SJCRH30 (cell line): ENCODE results near the gene RNF32. TPM values are rescaled to one million over a fixed set of nuclear protein-coding genes. Genes with fewer than 3 reads are reported as not detected.
"Not testable (repeated sequence)": the region's sequence is repeated elsewhere in the genome, so short reads cannot be mapped to it uniquely, and the experiment has no call there.

Experiments
- DNase-seq, 2 experiments: peaks; one replicate each; pipeline ENCODE4 v3.0.0-alpha.2; 2015 to 2020
- H3K27ac ChIP-seq: fragments of 250-450 bp; sonication (Bioruptor Pico); 2 replicates; pipeline ENCODE4 v1.5.1; 2020; ENCODE audit warnings: mild to moderate bottlenecking, moderate library complexity
- H3K27me3 ChIP-seq: fragments of 250-450 bp; sonication (Bioruptor Pico); 2 replicates; pipeline ENCODE4 v1.5.1; 2020; ENCODE audit warnings: mild to moderate bottlenecking, moderate library complexity
- H3K36me3 ChIP-seq: fragments of 250-450 bp; sonication (Bioruptor Pico); 2 replicates; pipeline ENCODE4 v1.5.1; 2020; ENCODE audit warnings: mild to moderate bottlenecking, moderate library complexity
- H3K4me1 ChIP-seq: fragments of 250-450 bp; sonication (Bioruptor Pico); 2 replicates; pipeline ENCODE4 v1.5.1; 2020; ENCODE audit warnings: mild to moderate bottlenecking, moderate library complexity
- H3K4me3 ChIP-seq: fragments of 250-450 bp; sonication (Bioruptor Pico); 2 replicates; pipeline ENCODE4 v1.5.1; 2020; ENCODE audit warnings: mild to moderate bottlenecking, moderate library complexity
- H3K9me3 ChIP-seq: fragments of 250-450 bp; sonication (Bioruptor Pico); replicated peaks from 2 replicates; pipeline ENCODE4 v1.5.1; 2020; ENCODE audit warnings: mild to moderate bottlenecking, moderate library complexity
- total RNA-seq: library from RNA; depleted of rRNA; stranded (reverse); fragments of >200 nt; shearing (Covaris generic); gene quantifications from 2 replicates; pipeline ENCODE4 v1.2.3, GENCODE V29; 2014

The RNF32 gene
- total RNA-seq, 1 experiment from 2014 or later: 0.97 TPM

DNA sequence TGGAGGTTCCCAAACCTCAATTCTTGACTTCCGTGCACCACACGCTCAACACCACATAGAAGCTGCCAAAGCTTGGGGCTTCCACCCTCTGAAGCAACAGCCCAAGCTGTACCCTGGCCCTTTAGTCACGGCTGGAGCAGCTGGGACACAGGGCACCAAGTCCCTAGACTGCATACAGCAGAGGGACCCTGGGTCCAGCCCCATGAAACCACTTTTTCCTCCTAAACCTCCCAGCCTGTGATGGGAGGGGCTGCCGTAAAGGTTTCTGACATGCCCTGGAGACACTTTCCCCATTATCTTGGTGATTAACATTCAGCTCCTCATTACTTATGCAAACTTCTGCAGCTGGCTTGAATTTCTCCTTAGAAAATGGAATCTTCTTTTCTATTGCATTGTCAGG lies 57.9 kb downstream of the RNF32 start:
- not testable (repeated sequence) for H3K9me3 ChIP-seq, H3K36me3 ChIP-seq, H3K27me3 ChIP-seq, H3K4me1 ChIP-seq, H3K27ac ChIP-seq, H3K4me3 ChIP-seq, DNase-seq

DNA sequence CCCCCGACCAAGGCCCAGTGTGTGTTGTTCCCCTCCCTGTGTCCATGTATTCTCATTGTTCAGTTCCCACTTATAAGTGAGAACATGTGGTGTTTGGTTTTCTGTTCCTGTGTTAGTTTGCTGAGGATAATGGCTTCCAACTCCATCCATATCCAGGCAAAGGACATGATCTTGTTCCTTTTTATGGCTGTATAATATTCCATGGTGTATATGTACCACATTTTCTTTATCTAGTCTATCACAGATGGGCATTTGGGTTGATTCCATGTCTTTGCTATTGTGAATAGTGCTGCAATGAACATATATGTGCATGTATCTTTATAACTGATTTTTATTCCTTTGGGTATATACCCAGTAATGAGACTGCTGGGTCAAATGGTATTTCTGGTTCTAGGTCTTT lies 61.2 kb downstream of the RNF32 start:
- H3K27ac ChIP-seq, H3K36me3 ChIP-seq, H3K4me1 ChIP-seq, H3K27me3 ChIP-seq, DNase-seq, H3K4me3 ChIP-seq, H3K9me3 ChIP-seq: not testable (repeated sequence)

DNA sequence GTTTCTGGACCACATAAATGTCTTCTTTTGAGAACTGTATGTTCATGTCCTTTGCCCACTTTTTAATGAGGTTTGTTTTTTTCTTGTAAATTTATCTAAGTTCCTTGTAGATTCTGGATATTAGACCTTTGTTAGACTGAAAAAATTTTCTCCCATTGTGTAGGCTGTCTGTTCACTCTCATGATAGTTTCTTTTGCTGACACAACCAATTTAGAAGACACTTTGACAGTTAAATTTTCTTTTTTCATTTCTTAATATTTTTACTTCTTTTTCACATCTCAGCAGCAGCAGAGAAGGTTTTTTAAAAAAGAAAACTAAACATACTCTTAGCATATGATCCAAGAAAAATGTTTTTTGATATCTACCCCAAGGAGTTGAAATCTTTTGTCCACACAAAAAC lies 61.8 kb downstream of the RNF32 start:
- H3K4me3 ChIP-seq: no peak overlapping the region

DNA sequence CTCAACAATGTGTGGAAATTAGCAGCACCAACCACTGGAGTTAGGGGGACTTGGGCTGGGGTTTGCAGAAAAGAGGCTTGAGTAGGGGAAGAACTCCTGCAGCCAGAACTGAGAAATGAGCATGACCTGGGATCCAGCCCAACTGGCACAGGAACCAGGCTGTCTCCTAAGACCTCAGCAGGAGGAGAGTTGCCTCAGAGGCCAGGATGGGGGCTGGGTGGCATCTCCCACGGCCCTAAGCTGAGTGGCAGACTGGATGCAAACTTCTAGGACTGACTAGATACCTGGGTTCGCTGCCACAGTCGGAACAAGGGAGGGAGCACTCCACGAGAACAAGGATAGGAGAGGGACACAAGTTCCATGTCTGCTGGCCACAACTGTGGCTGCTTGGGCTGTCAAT lies 62.6 kb downstream of the RNF32 start:
- Histone ChIP-seq H3K36me3 (no peaks in the 10 kb centered on the region), H3K9me3 (no peaks in the 10 kb centered on the region; the same call in 1 of the 2 replicates), H3K27ac (no peak overlapping the region), H3K27me3 (no peaks in the 10 kb centered on the region), H3K4me1 (no peaks in the 10 kb centered on the region), H3K4me3 (no peak overlapping the region)
- DNase-seq: no peak

More for the DNA sequence above, 61.8 kb downstream of the RNF32 start:
- Histone ChIP-seq H3K27me3 (no peaks in the 10 kb centered on the region), H3K27ac (no peak overlapping the region), H3K36me3 (no peaks in the 10 kb centered on the region), H3K4me1 (no peaks in the 10 kb centered on the region), H3K9me3 (no peaks in the 10 kb centered on the region; the same call in none of the 2 replicates)
- no peak for DNase-seq

DNA sequence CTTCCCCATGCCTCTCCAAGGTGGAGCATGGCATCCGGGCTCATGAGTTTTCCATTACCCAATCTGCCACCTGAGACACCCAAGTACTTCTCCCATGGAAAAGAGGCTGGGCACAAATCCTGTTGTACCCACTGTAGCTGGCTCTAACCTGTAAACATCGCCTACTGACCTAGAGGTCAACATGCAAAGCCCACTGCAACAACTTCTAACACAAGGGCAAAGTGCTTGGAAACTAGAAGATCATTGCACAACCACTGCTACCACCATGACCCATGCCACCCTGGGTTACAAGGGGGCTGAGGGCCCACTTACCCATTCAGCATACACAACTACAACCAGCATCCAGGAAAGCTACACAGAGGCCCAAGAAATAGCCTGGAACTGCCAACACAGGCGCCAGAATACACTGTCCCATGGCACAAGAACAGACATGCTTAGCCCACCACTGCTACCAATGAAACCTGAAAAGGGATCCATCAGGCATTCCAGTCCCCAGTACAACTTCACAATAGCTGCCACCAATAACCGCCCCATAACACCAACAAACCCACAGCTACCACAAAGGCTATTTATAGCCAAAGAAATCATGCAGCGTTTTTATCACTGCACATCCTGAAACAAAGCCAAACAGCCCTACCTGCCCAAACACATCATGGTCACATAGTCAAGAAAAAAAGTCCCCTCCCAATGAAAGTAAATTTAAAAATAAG lies 63.4 kb downstream of the RNF32 start:
- Histone ChIP-seq H3K27me3 (no peaks in the 10 kb centered on the region), H3K4me3 (no peak overlapping the region), H3K27ac (no peak overlapping the region), H3K36me3 (no peaks in the 10 kb centered on the region), H3K9me3 (no peaks in the 10 kb centered on the region; the same call in 1 of the 2 replicates), H3K4me1 (no peaks in the 10 kb centered on the region)
- no peak for DNase-seq

DNA sequence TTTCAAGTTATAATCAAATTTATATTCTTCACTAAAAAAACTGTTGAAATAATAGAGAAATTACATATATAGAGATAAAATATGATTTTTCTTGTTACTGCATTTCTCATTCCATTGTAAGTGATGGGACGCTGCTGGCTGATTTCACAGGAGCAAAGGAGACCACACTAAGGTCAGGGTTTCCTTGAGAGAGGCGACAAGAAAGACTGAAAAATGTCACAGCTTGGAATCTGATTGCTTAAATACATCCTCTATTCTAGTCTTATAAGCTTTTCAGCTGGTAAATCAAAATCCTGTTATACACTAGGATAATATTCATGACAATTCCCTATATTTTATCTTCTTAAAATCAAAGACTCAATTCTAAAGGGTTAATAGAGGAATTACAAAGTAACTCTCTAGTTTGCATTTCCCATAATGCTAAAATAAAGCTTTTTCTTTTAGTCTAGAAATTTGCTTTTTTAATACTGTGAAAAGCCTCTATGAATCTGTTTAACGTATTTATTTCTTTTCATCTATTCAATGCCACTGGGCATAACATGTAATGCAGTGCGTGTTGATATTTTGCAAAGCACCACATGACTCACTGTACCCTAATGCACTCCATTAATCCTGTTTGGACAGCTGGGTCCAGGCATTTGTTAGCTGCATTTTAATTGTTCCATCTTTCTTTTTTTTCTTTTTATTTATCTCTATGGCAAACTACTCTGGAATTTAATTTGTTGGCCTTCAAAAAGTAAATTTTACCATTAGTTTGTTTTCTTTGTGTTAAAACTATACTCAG lies 81.7 kb downstream of the RNF32 start:
- H3K4me1 ChIP-seq: peaks cover 8% of the 10 kb centered on the region; the same call in 1 of the 2 replicates
- H3K4me3 ChIP-seq: no peak overlapping the region
- H3K36me3 ChIP-seq: no peaks in the 10 kb centered on the region
- no peak overlapping the region for H3K27ac ChIP-seq
- DNase-seq: peak in 1 of 2 experiments; percentile 47
- H3K9me3 ChIP-seq: no peaks in the 10 kb centered on the region
- no peaks in the 10 kb centered on the region for H3K27me3 ChIP-seq

DNA sequence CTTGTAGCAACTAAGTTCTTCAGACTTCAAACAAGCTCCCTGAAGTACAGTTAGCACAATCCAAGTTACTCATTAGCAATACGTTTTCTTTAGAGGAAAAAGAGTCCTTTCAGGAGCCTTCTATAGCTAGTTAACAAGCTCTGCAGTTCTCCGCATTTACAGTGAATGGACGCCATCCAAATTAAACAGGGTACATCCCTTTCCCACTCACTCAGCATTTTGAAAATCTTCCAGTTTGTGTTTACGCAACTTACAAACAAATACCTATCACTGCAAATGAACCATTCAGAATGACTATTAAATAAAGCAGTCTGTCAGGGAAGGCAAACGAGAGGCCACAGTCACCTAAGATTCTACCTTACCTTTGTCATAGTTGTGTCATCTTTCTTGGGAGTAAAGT lies 84.5 kb downstream of the RNF32 start:
- Histone ChIP-seq H3K9me3 (no peaks in the 10 kb centered on the region), H3K4me3 (no peak overlapping the region), H3K36me3 (no peaks in the 10 kb centered on the region), H3K4me1 (peaks cover 8% of the 10 kb centered on the region; the same call in 1 of the 2 replicates), H3K27ac (no peak overlapping the region), H3K27me3 (no peaks in the 10 kb centered on the region)
- DNase-seq: no peak

DNA sequence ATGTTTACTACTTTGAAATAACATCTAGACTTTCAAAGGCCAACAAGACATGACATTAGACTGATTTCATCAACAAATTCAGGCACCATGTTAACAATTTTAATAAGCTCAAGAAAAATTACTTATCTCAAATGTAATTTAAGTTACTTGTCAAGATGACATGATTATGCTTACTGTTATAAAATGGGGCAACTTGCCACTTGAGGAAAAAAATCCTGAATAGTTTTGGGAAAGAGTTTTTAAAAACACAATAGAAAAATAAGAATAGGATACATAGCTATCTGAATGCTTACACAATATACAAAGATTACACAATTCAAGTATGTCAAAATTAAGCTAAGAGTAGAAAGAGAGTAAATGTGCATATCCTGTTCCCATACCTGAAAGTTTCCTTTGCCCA lies 85.4 kb downstream of the RNF32 start:
- H3K4me3 ChIP-seq: no peak overlapping the region
- H3K36me3 ChIP-seq: no peaks in the 10 kb centered on the region
- peaks cover 8% of the 10 kb centered on the region; the same call in 1 of the 2 replicates for H3K4me1 ChIP-seq
- DNase-seq: no peak
- no peak overlapping the region for H3K27ac ChIP-seq
- no peaks in the 10 kb centered on the region for H3K9me3 ChIP-seq
- H3K27me3 ChIP-seq: no peaks in the 10 kb centered on the region
